H1 (cell line): Measurements from ENCODE around the gene PXMP4.

ENCODE experiments used
- CBX5 ChIP-seq: fragments of 300-800, 300-1000 bp; sonication (generic); IDR thresholded peaks from 2 replicates; pipeline ENCODE4 v1.7.1; 2016; ENCODE audit warnings: antibody characterized with exemption, low read length, low read depth
- CTCF ChIP-seq, 3 experiments: IDR thresholded peaks; 1 replicate in 2 of 3; 2 replicates in 1 of 3; pipeline versions ENCODE4 v1.5.1 to v1.6.1; 2011; ENCODE audit warnings: low read length in 3 of 3, mild to moderate bottlenecking in 3 of 3, inconsistent platforms in 2 of 3, low read depth in 1 of 3, moderate library complexity in 1 of 3; ENCODE audit not compliant: insufficient read depth in 1 of 3; ENCODE audit errors: control extremely low read depth in 1 of 3
- JUN ChIP-seq: IDR thresholded peaks from 2 replicates; pipeline ENCODE4 v1.6.1; 2011; ENCODE audit warnings: low read depth, mild to moderate bottlenecking, improper control_type of control experiment, low read length
- POLR2AphosphoS5 ChIP-seq: IDR thresholded peaks from 2 replicates; pipeline ENCODE4 v1.6.1; 2011; ENCODE audit warnings: low read depth, low read length
- TAF1 ChIP-seq: IDR thresholded peaks from 2 replicates; pipeline ENCODE4 v1.6.1; 2011; ENCODE audit warnings: mild to moderate bottlenecking, low read depth, low read length

DNA sequence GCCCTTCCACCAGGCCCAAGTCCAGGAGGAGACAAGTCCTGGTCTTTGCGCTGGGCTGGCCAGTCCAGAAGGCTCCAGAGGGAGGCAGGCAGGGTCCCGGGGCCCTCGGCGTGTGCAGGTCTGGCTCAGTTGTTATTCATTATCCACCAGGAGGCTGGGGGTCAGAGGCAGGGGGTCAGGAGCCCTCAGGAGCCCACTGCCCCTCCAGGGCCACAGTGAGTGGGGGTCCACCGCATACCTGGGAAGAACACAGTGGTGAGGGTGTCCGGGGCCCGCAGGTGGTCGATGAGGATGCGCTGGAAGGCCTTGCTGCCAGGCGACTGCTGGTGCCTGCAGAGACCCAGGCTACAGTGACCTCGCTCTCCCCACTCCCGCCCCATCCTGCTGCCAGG lies 62.4 kb downstream of the PXMP4 start:
- no peak for TF ChIP-seq CTCF (IDR thresholded peaks at IDR 0.05; ENCODE audit: control extremely low read depth in 1 of 3, insufficient read depth in 1 of 3, low read depth in 1 of 3, low read length in 3 of 3)
- TF ChIP-seq TAF1, result no peak
- no peak for TF ChIP-seq JUN
- no peak for TF ChIP-seq CBX5
- TF ChIP-seq POLR2AphosphoS5, result no peak
